Measurements from ENCODE around the gene MVB12A.

DNA sequence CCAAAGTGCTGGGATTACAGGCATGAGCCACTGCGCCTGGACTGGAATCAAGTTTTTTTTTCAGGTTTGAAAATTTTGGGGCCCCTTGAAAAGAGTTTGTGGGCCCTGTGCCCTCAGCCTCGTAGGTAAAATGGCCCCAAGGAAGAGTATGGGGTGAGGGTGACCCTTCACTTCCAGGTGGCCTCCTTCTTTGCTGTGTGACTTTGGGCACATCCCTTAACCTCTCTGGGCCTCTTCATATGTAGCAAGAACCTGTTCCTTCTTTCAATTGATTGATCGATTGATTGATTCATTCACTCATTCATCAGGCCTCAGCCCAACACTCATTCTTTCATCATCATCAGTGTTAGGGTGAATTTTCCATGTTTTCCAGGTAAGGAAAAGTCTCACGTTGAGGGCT lies 32.0 kb downstream of the MVB12A start:
- TF ChIP-seq, protein P1, sequence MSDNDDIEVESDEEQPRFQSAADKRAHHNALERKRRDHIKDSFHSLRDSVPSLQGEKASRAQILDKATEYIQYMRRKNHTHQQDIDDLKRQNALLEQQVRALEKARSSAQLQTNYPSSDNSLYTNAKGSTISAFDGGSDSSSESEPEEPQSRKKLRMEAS (CRISPR knock-in tag; IDR thresholded peaks at IDR 0.05) = no peak
- TF ChIP-seq POLR2A (conservative IDR thresholded peaks at IDR 0.05) (no peak), CREM (IDR thresholded peaks at IDR 0.05; ENCODE audit: low read depth) (no peak), ZSCAN32 (CRISPR knock-in tag; IDR thresholded peaks at IDR 0.05) (no peak), MEIS2 (IDR thresholded peaks at IDR 0.05; ENCODE audit: partially characterized antibody) (no peak), ZNF143 (CRISPR knock-in tag; IDR thresholded peaks at IDR 0.05) (no peak), NR2C2 (CRISPR knock-in tag; IDR thresholded peaks at IDR 0.05) (no peak), NR2C2 (tag; IDR thresholded peaks at IDR 0.05) (no peak), EZH2 (IDR thresholded peaks at IDR 0.05; ENCODE audit: borderline replicate concordance, low read depth, low read length) (no peak), KDM1A (IDR thresholded peaks at IDR 0.05) (peak; percentile 55 to 67; a peak in 3 of 4 replicates)
- TF ChIP-seq, protein P2, sequence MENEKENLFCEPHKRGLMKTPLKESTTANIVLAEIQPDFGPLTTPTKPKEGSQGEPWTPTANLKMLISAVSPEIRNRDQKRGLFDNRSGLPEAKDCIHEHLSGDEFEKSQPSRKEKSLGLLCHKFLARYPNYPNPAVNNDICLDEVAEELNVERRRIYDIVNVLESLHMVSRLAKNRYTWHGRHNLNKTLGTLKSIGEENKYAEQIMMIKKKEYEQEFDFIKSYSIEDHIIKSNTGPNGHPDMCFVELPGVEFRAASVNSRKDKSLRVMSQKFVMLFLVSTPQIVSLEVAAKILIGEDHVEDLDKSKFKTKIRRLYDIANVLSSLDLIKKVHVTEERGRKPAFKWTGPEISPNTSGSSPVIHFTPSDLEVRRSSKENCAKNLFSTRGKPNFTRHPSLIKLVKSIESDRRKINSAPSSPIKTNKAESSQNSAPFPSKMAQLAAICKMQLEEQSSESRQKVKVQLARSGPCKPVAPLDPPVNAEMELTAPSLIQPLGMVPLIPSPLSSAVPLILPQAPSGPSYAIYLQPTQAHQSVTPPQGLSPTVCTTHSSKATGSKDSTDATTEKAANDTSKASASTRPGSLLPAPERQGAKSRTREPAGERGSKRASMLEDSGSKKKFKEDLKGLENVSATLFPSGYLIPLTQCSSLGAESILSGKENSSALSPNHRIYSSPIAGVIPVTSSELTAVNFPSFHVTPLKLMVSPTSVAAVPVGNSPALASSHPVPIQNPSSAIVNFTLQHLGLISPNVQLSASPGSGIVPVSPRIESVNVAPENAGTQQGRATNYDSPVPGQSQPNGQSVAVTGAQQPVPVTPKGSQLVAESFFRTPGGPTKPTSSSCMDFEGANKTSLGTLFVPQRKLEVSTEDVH (IDR thresholded peaks at IDR 0.05; ENCODE audit: low read depth, partially characterized antibody) = no peak
